ENCODE results near the gene CD38.

Gene CD38

GRCh38 chr4:15754323-15754722 is 23.8 kb upstream of the CD38 start:
- H3K36me3 ChIP-seq (ENCODE audit: control insufficient read depth in 1 of 2, insufficient read depth in 2 of 2, low read depth in 1 of 2, low read length in 2 of 2): no peaks in the 10 kb centered on the region

GRCh38 chr4:15755321-15756155 is 22.6 kb upstream of the CD38 start:
- H3K23ac ChIP-seq (ENCODE audit: low read length in 2 of 2): no peak overlapping the region

More at GRCh38 chr4:15754323-15754722, 23.8 kb upstream of the CD38 start:
- Histone ChIP-seq H2BK12ac (ENCODE audit: low read length in 2 of 2) (no peak overlapping the region), H2BK5ac (ENCODE audit: low read depth, low read length, poor library complexity, severe bottlenecking) (no peak overlapping the region), H3K27me3 (ENCODE audit: control insufficient read depth in 1 of 2, insufficient read depth in 1 of 2, low read length in 2 of 2) (no peaks in the 10 kb centered on the region), H2AFZ (ENCODE audit: low read depth, low read length) (no peak overlapping the region), H4K8ac (ENCODE audit: low read length) (no peak overlapping the region), H3K14ac (ENCODE audit: low read length in 2 of 2) (no peak overlapping the region), H3K27ac (ENCODE audit: low read length, poor library complexity, severe bottlenecking) (no peak overlapping the region), H2BK15ac (ENCODE audit: low read depth, poor library complexity, severe bottlenecking) (no peak overlapping the region), H3K23ac (ENCODE audit: low read length in 2 of 2) (no peak overlapping the region), H2BK120ac (ENCODE audit: low read depth, low read length) (no peak overlapping the region), H3K4me3 (ENCODE audit: insufficient read depth in 1 of 2, low read depth in 1 of 2, low read length in 2 of 2) (no peak overlapping the region), H3K4me1 (ENCODE audit: control insufficient read depth, insufficient read depth, low read depth, low read length) (peaks cover 6% of the 10 kb centered on the region), H4K91ac (ENCODE audit: low read length) (no peak overlapping the region), H3K9me3 (ENCODE audit: control insufficient read depth, low read length) (no peaks in the 10 kb centered on the region), H3K4ac (ENCODE audit: low read depth in 1 of 2, low read length in 2 of 2) (peak overlapping the region in 1 of 2 experiments; percentile 19), H3K4me2 (ENCODE audit: low read length, poor library complexity, severe bottlenecking) (no peak overlapping the region), H2AK5ac (ENCODE audit: low read length, severe bottlenecking) (no peak overlapping the region), H3K9ac (ENCODE audit: low read length) (no peak overlapping the region), H3K79me1 (replicated peaks; ENCODE audit: low read length, poor library complexity, severe bottlenecking) (no peaks in the 10 kb centered on the region), H3K18ac (ENCODE audit: low read depth in 1 of 2, low read length in 2 of 2) (no peak overlapping the region)
- WGBS: 45% methylated on average over 3 of the region's 4 CpGs
- DNase-seq: peak; percentile 75

GRCh38 chr4:15756361-15756861 is 21.7 kb upstream of the CD38 start:
- no peak overlapping the region for H2BK15ac ChIP-seq (ENCODE audit: low read depth, poor library complexity, severe bottlenecking)

More at GRCh38 chr4:15755321-15756155, 22.6 kb upstream of the CD38 start:
- H2AK5ac ChIP-seq (ENCODE audit: low read length, severe bottlenecking): no peak overlapping the region
- H3K36me3 ChIP-seq (ENCODE audit: control insufficient read depth in 1 of 2, insufficient read depth in 2 of 2, low read depth in 1 of 2, low read length in 2 of 2): no peaks in the 10 kb centered on the region
- H4K91ac ChIP-seq (ENCODE audit: low read length): no peak overlapping the region
- no peak overlapping the region for H3K4ac ChIP-seq (ENCODE audit: low read depth in 1 of 2, low read length in 2 of 2)
- no peak overlapping the region for H3K14ac ChIP-seq (ENCODE audit: low read length in 2 of 2)
- no peak overlapping the region for H2BK15ac ChIP-seq (ENCODE audit: low read depth, poor library complexity, severe bottlenecking)
- H3K4me2 ChIP-seq (ENCODE audit: low read length, poor library complexity, severe bottlenecking): no peak overlapping the region
- H2BK120ac ChIP-seq (ENCODE audit: low read depth, low read length): no peak overlapping the region
- H3K27me3 ChIP-seq (ENCODE audit: control insufficient read depth in 1 of 2, insufficient read depth in 1 of 2, low read length in 2 of 2): no peaks in the 10 kb centered on the region
- no peak overlapping the region for H3K27ac ChIP-seq (ENCODE audit: low read length, poor library complexity, severe bottlenecking)
- peaks cover 6% of the 10 kb centered on the region for H3K4me1 ChIP-seq (ENCODE audit: control insufficient read depth, insufficient read depth, low read depth, low read length)
- no peak overlapping the region for H3K4me3 ChIP-seq (ENCODE audit: insufficient read depth in 1 of 2, low read depth in 1 of 2, low read length in 2 of 2)
- no peak overlapping the region for H2AFZ ChIP-seq (ENCODE audit: low read depth, low read length)
- H3K79me1 ChIP-seq (replicated peaks; ENCODE audit: low read length, poor library complexity, severe bottlenecking): no peaks in the 10 kb centered on the region
- H2BK12ac ChIP-seq (ENCODE audit: low read length in 2 of 2): no peak overlapping the region
- H3K18ac ChIP-seq (ENCODE audit: low read depth in 1 of 2, low read length in 2 of 2): no peak overlapping the region
- no peak overlapping the region for H3K9ac ChIP-seq (ENCODE audit: low read length)
- no peaks in the 10 kb centered on the region for H3K9me3 ChIP-seq (ENCODE audit: control insufficient read depth, low read length)
- no peak overlapping the region for H2BK5ac ChIP-seq (ENCODE audit: low read depth, low read length, poor library complexity, severe bottlenecking)
- WGBS: 8% methylated on average over 4 of the region's 4 CpGs
- peak; percentile 81 for DNase-seq
- no peak overlapping the region for H4K8ac ChIP-seq (ENCODE audit: low read length)

GRCh38 chr4:15757054-15757453 is 21.1 kb upstream of the CD38 start:
- H4K91ac ChIP-seq (ENCODE audit: low read length): no peak overlapping the region
- H3K14ac ChIP-seq (ENCODE audit: low read length in 2 of 2): no peak overlapping the region
- H3K23ac ChIP-seq (ENCODE audit: low read length in 2 of 2): no peak overlapping the region
- H3K36me3 ChIP-seq (ENCODE audit: control insufficient read depth in 1 of 2, insufficient read depth in 2 of 2, low read depth in 1 of 2, low read length in 2 of 2): no peaks in the 10 kb centered on the region
- H2AFZ ChIP-seq (ENCODE audit: low read depth, low read length): no peak overlapping the region
- DNase-seq: no peak
- H2BK5ac ChIP-seq (ENCODE audit: low read depth, low read length, poor library complexity, severe bottlenecking): no peak overlapping the region
- no peak overlapping the region for H3K4ac ChIP-seq (ENCODE audit: low read depth in 1 of 2, low read length in 2 of 2)
- H3K18ac ChIP-seq (ENCODE audit: low read depth in 1 of 2, low read length in 2 of 2): no peak overlapping the region
- H2AK5ac ChIP-seq (ENCODE audit: low read length, severe bottlenecking): no peak overlapping the region
- H3K4me3 ChIP-seq (ENCODE audit: insufficient read depth in 1 of 2, low read depth in 1 of 2, low read length in 2 of 2): no peak overlapping the region
- no peak overlapping the region for H2BK120ac ChIP-seq (ENCODE audit: low read depth, low read length)
- H3K9me3 ChIP-seq (ENCODE audit: control insufficient read depth, low read length): no peaks in the 10 kb centered on the region
- no peak overlapping the region for H2BK15ac ChIP-seq (ENCODE audit: low read depth, poor library complexity, severe bottlenecking)
- no peaks in the 10 kb centered on the region for H3K79me1 ChIP-seq (replicated peaks; ENCODE audit: low read length, poor library complexity, severe bottlenecking)
- WGBS: 83% methylated on average over 4 of the region's 4 CpGs
- no peak overlapping the region for H3K9ac ChIP-seq (ENCODE audit: low read length)
- H3K4me2 ChIP-seq (ENCODE audit: low read length, poor library complexity, severe bottlenecking): no peak overlapping the region
- no peak overlapping the region for H4K8ac ChIP-seq (ENCODE audit: low read length)
- H3K4me1 ChIP-seq (ENCODE audit: control insufficient read depth, insufficient read depth, low read depth, low read length): peaks cover 6% of the 10 kb centered on the region
- no peak overlapping the region for H2BK12ac ChIP-seq (ENCODE audit: low read length in 2 of 2)
- H3K27ac ChIP-seq (ENCODE audit: low read length, poor library complexity, severe bottlenecking): no peak overlapping the region
- H3K27me3 ChIP-seq (ENCODE audit: control insufficient read depth in 1 of 2, insufficient read depth in 1 of 2, low read length in 2 of 2): no peaks in the 10 kb centered on the region

More at GRCh38 chr4:15756361-15756861, 21.7 kb upstream of the CD38 start:
- H3K27me3 ChIP-seq (ENCODE audit: control insufficient read depth in 1 of 2, insufficient read depth in 1 of 2, low read length in 2 of 2): no peaks in the 10 kb centered on the region
- H3K4ac ChIP-seq (ENCODE audit: low read depth in 1 of 2, low read length in 2 of 2): no peak overlapping the region
- peak overlapping the region in 1 of 2 experiments; percentile 7 for H2BK12ac ChIP-seq (ENCODE audit: low read length in 2 of 2)
- no peak overlapping the region for H4K8ac ChIP-seq (ENCODE audit: low read length)
- H3K9ac ChIP-seq (ENCODE audit: low read length): no peak overlapping the region
- H2BK5ac ChIP-seq (ENCODE audit: low read depth, low read length, poor library complexity, severe bottlenecking): no peak overlapping the region
- H3K14ac ChIP-seq (ENCODE audit: low read length in 2 of 2): no peak overlapping the region
- H3K9me3 ChIP-seq (ENCODE audit: control insufficient read depth, low read length): no peaks in the 10 kb centered on the region
- DNase-seq: peak; percentile 80
- H3K36me3 ChIP-seq (ENCODE audit: control insufficient read depth in 1 of 2, insufficient read depth in 2 of 2, low read depth in 1 of 2, low read length in 2 of 2): no peaks in the 10 kb centered on the region
- no peak overlapping the region for H3K23ac ChIP-seq (ENCODE audit: low read length in 2 of 2)
- WGBS: 18% methylated on average over 6 of the region's 6 CpGs
- no peaks in the 10 kb centered on the region for H3K79me1 ChIP-seq (replicated peaks; ENCODE audit: low read length, poor library complexity, severe bottlenecking)
- H2AK5ac ChIP-seq (ENCODE audit: low read length, severe bottlenecking): no peak overlapping the region
- no peak overlapping the region for H3K27ac ChIP-seq (ENCODE audit: low read length, poor library complexity, severe bottlenecking)
- no peak overlapping the region for H3K18ac ChIP-seq (ENCODE audit: low read depth in 1 of 2, low read length in 2 of 2)
- H2BK120ac ChIP-seq (ENCODE audit: low read depth, low read length): no peak overlapping the region
- H2AFZ ChIP-seq (ENCODE audit: low read depth, low read length): no peak overlapping the region
- H3K4me1 ChIP-seq (ENCODE audit: control insufficient read depth, insufficient read depth, low read depth, low read length): peaks cover 6% of the 10 kb centered on the region
- no peak overlapping the region for H3K4me2 ChIP-seq (ENCODE audit: low read length, poor library complexity, severe bottlenecking)
- no peak overlapping the region for H3K4me3 ChIP-seq (ENCODE audit: insufficient read depth in 1 of 2, low read depth in 1 of 2, low read length in 2 of 2)
- H4K91ac ChIP-seq (ENCODE audit: low read length): no peak overlapping the region
